22Rv1 (cell line): ENCODE results near the gene RNF213.

ENCODE experiments used
- ZFX ChIP-seq: fragments of 450-650 bp; IDR thresholded peaks from 2 replicates; pipeline ENCODE4 v1.6.1; 2017; ENCODE audit warnings: antibody characterized with exemption, borderline replicate concordance
- TF ChIP-seq, protein P1 (sequence below): fragments of 450-650 bp; IDR thresholded peaks from 2 replicates; pipeline ENCODE4 v1.5.1; 2017; ENCODE audit warnings: mild to moderate bottlenecking

DNA sequence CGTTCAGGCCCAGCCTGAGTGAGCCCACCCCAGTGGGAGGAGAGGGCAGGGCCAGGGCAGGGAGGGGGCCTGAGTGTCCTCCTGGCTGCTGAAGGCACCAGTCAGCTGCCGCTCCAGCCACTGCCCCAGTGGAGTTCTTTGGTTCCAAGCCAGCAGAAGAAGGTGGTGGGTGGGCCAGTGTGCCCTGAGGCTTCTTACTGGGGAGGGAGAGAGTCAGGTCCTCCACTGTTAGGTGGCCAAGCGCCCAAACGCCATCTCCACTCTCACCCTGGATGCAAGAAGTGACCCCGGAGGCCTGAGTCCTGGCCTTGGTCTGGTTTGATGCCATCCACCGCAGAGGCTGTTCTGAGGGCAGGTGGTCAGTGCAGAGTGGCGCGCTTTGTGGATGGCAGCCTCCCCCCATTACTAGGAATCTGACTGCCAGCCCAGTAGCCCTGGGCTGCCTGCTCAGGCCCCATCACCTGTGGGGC is 2.2 kb downstream of the RNF213 start:
- TF ChIP-seq, protein P1, sequence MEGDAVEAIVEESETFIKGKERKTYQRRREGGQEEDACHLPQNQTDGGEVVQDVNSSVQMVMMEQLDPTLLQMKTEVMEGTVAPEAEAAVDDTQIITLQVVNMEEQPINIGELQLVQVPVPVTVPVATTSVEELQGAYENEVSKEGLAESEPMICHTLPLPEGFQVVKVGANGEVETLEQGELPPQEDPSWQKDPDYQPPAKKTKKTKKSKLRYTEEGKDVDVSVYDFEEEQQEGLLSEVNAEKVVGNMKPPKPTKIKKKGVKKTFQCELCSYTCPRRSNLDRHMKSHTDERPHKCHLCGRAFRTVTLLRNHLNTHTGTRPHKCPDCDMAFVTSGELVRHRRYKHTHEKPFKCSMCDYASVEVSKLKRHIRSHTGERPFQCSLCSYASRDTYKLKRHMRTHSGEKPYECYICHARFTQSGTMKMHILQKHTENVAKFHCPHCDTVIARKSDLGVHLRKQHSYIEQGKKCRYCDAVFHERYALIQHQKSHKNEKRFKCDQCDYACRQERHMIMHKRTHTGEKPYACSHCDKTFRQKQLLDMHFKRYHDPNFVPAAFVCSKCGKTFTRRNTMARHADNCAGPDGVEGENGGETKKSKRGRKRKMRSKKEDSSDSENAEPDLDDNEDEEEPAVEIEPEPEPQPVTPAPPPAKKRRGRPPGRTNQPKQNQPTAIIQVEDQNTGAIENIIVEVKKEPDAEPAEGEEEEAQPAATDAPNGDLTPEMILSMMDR: no peak
- no peak for TF ChIP-seq ZFX
